Right lobe of liver (tissue), 6 donors: Measurements from ENCODE around the gene SPECC1L. TPM values are rescaled to one million over a fixed set of nuclear protein-coding genes. Genes with fewer than 3 reads are reported as not detected.

Experiments
- ATAC-seq, 4 donors: fragments of 200-7000 bp; cut with Tn5 transposase; one replicate each; pipeline ENCODE4 v1.9.1; 2020; ENCODE audit warnings: mild to moderate bottlenecking in 4 of 4, moderate library complexity in 4 of 4
- DNase-seq, 3 donors: peaks; one replicate each; pipeline ENCODE4 v3.0.0-alpha.2; 2020
- H3K27ac ChIP-seq, 3 donors: fragments of 200-600 bp; one replicate each; pipeline ENCODE4 v1.8.0; 2022
- H3K27me3 ChIP-seq, 2 donors: fragments of 200-600 bp; one replicate each; pipeline ENCODE4 v1.8.0; 2022
- H3K36me3 ChIP-seq, 4 donors: fragments of 200-600 bp; sonication (generic) in 1 of 4; one replicate each; pipeline versions ENCODE4 v1.5.1 to v1.8.0; 2017 to 2022; ENCODE audit warnings: control low read depth in 1 of 4
- H3K4me1 ChIP-seq, 4 donors: fragments of 200-600 bp; sonication (generic) in 1 of 4; one replicate each; pipeline versions ENCODE4 v1.5.1 to v1.8.0; 2017 to 2022; ENCODE audit warnings: control low read depth in 1 of 4
- H3K4me3 ChIP-seq, 3 donors: fragments of 200-600 bp; one replicate each; pipeline ENCODE4 v1.8.0; 2022
- H3K9me3 ChIP-seq, 4 donors: fragments of 200-600 bp; sonication (generic) in 1 of 4; one replicate each; pipeline versions ENCODE4 v1.5.1 to v1.8.0; 2017 to 2022; ENCODE audit warnings: control low read depth in 1 of 4
- POLR2A ChIP-seq: fragments of 450-650 bp; IDR thresholded peaks from one replicate; pipeline ENCODE4 v1.6.1; 2017; ENCODE audit warnings: antibody characterized with exemption, mild to moderate bottlenecking
- WGBS: methylation state at CpG from one replicate; pipeline ENCODE4 v1.1.6; 2018; ENCODE audit warnings: low coverage, low lambda C conversion rate; ENCODE audit not compliant: insufficient coverage; ENCODE audit errors: missing lambda C conversion rate; 5-methylcytosine and 5-hydroxymethylcytosine counted together
- intact Hi-C, 2 donors: fragments of 100-400 bp; cut with DNase I; formaldehyde crosslinking; loops; one replicate each; pipeline versions ENCODE4 v1.11.2 to v1.14.1; 2022
- total RNA-seq, 6 experiments: library from RNA; depleted of rRNA in 2 of 6; stranded (reverse); fragments of >200 nt in 2 of 6; fragmentation: NEBNext Ultra II Directional in 3 of 6; extraction: Animal tissue kit (Norgen Biotek cat#: 25700) in 3 of 6; gene quantifications; one replicate each; pipeline versions ENCODE4 v1.1.0 to v1.2.4, GENCODE V29; 2016 to 2023
- TF ChIP-seq, protein P1 (sequence below), 4 donors: fragments of 200-600 bp in 3 of 4; fragments of 450-650 bp in 1 of 4; IDR thresholded peaks; one replicate each; pipeline versions ENCODE4 v1.5.1 to v1.8.0; 2016 to 2022; ENCODE audit warnings: antibody characterized with exemption in 4 of 4, mild to moderate bottlenecking in 2 of 4
- donor health status: DM: no; HTN: yes; CAD: no.
- donor health status: DM: no; HTN: no; CAD: no.
- donor health status: DM: no; HTN: no; CAD: no.
- donor health status: DM: no; HTN: yes; CAD: no.
- donor health status: DM: no; HTN: yes; CAD: no.

SPECC1L gene
- total RNA-seq, 6 experiments from 2014 or later, result 16.3 to 26.4 (median 24.2) TPM

DNA sequence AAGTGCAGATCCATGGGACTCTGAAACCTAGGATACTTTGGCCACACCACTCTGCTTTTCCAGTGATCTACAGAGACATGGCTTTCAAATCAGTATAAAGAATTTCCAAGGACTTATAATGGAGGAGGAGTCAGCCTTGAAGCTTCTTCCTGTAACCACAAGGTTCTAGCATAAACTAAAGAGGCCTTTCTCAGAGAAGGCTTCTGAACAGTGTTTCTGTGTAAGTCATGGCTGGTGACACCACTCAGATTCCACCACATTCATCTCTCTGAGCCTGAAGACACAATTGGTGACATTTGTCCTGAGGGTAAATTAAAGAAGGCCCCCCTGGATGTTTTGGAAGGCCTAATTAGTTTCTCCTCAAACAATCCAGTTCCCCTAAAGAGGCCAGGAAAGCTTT, 127.8 kb downstream of the SPECC1L start:
- intact Hi-C loops, result no loop called here
- Histone ChIP-seq H3K4me3 (no peak overlapping the region), H3K27ac (no peak overlapping the region), H3K27me3 (no peaks in the 10 kb centered on the region), H3K36me3 (peaks cover 0 to 18% (median 3%) of the 10 kb centered on the region in 4 donors), H3K4me1 (peaks cover 0 to 5% (median 2%) of the 10 kb centered on the region in 4 donors), H3K9me3 (no peaks in the 10 kb centered on the region)
- DNase-seq (no peak), ATAC-seq (no peak)
- no peak for TF ChIP-seq POLR2A
- TF ChIP-seq, protein P1, sequence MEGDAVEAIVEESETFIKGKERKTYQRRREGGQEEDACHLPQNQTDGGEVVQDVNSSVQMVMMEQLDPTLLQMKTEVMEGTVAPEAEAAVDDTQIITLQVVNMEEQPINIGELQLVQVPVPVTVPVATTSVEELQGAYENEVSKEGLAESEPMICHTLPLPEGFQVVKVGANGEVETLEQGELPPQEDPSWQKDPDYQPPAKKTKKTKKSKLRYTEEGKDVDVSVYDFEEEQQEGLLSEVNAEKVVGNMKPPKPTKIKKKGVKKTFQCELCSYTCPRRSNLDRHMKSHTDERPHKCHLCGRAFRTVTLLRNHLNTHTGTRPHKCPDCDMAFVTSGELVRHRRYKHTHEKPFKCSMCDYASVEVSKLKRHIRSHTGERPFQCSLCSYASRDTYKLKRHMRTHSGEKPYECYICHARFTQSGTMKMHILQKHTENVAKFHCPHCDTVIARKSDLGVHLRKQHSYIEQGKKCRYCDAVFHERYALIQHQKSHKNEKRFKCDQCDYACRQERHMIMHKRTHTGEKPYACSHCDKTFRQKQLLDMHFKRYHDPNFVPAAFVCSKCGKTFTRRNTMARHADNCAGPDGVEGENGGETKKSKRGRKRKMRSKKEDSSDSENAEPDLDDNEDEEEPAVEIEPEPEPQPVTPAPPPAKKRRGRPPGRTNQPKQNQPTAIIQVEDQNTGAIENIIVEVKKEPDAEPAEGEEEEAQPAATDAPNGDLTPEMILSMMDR (IDR thresholded peaks at IDR 0.05), result no peak

GRCh38 chr22:24400034-24400725, 129.5 kb downstream of the SPECC1L start:
- WGBS, result 69% methylated on average over 6 of the region's 8 CpGs
- peaks cover 0 to 5% (median 2%) of the 10 kb centered on the region in 4 donors for H3K4me1 ChIP-seq
- no peaks in the 10 kb centered on the region for H3K27me3 ChIP-seq
- intact Hi-C loops, result no loop called here
- no peak overlapping the region for H3K4me3 ChIP-seq
- peaks cover 0 to 23% (median 5%) of the 10 kb centered on the region in 4 donors for H3K36me3 ChIP-seq
- TF ChIP-seq POLR2A, result no peak
- TF ChIP-seq, protein P1 (IDR thresholded peaks at IDR 0.05), result no peak
- H3K27ac ChIP-seq, result peak overlapping the region in 1 of 3 donors; percentile 55
- ATAC-seq (no peak), DNase-seq (no peak)
- no peaks in the 10 kb centered on the region for H3K9me3 ChIP-seq

DNA sequence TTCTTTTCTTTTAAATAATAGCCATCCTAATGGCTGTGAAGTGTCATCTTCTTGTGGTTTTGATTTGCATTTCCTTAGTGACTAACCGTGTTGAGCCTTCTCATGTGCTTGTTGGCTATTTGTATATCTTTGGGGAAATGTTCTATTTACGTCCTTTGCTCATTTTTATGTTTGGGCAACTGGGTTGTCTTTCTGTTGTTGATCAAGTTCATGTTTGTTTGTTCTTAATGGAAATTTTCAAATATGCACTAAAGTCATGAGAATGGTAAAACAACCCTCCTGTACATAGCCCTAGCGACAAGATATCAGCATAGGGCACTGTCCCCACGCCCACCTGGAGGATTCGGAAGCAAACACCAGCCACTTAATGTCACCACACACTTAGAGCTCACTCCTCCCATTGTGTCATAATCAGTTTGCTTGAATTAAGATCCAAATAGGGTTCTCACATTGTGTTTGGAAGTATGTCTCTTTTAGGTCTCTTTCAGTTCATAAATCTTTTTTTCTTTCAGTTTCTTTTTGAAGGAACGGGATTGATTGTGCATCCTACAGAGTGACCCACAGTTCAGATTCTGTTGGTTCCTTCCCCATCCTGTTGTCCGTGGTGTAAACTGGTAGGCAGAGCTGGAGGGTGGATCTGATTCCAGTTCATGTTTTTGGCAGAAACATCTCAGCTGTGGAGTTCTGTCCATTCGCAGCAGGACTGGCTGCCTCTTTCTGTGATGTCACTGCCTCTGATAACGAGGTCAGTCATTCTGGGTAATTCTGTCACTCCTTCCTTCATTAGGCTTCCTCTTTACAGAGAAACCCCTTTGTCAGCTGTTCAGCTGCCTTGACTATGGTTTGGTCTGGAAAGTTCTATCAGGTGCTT, 130.3 kb downstream of the SPECC1L start:
- Histone ChIP-seq H3K27me3 (no peaks in the 10 kb centered on the region), H3K9me3 (no peaks in the 10 kb centered on the region), H3K4me1 (peaks cover 0 to 5% (median 2%) of the 10 kb centered on the region in 4 donors), H3K4me3 (no peak overlapping the region), H3K36me3 (peaks cover 0 to 18% (median 5%) of the 10 kb centered on the region in 4 donors), H3K27ac (peak overlapping the region; percentile 33 to 55 (median 48))
- no peak for TF ChIP-seq POLR2A
- TF ChIP-seq, protein P1 (IDR thresholded peaks at IDR 0.05), result no peak
- DNase-seq, result no peak
- peak; percentile 12 to 56 (median 38) for ATAC-seq
- intact Hi-C loops, result no loop called here
- 53% methylated on average over 8 of the region's 9 CpGs for WGBS

DNA sequence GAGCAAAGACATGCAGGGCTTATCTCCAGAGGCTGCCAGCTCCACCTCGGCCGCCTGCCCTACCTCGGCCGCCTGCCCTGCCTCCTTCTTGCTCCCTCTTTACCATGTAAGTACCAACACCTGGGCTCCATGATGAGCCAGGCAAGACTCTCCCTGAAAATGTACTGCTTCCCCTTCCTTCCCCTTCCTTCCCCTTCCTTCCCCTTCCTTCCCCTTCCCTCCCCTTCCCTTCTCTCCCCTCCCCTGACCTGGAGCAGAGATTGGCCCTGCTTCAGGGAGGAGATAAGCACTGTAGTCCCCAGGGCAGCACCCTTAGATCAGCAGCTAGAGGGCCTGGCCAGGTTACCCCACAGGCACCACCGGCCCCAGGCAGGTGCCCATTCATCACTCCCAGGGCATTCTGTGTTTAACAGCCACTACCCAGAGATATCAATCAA, 131.3 kb downstream of the SPECC1L start:
- H3K4me1 ChIP-seq, result peaks cover 0 to 3% (median 2%) of the 10 kb centered on the region in 4 donors
- peak; percentile 9 to 18 (median 13) for ATAC-seq
- WGBS, result no CpG with 5 or more reads among the region's 5 CpGs
- peak overlapping the region in 2 of 3 donors; percentile 48 to 55 for H3K27ac ChIP-seq
- DNase-seq, result no peak
- H3K4me3 ChIP-seq, result no peak overlapping the region
- H3K27me3 ChIP-seq, result no peaks in the 10 kb centered on the region
- H3K36me3 ChIP-seq, result peaks cover 0 to 9% (median 3%) of the 10 kb centered on the region in 4 donors
- TF ChIP-seq, protein P1 (IDR thresholded peaks at IDR 0.05), result no peak
- no peak for TF ChIP-seq POLR2A
- H3K9me3 ChIP-seq, result no peaks in the 10 kb centered on the region
- intact Hi-C loops, result no loop called here
